Liver (tissue), 3 donors: ENCODE measurements around the gene GTF2F2.

ENCODE experiments used
- CTCF ChIP-seq: fragments of 150-350 bp; IDR thresholded peaks from 2 replicates; pipeline ENCODE4 v1.5.1; 2017; ENCODE audit warnings: improper control_type of control experiment, low read depth, low read length; ENCODE audit not compliant: missing input control
- GABPA ChIP-seq, 2 donors: IDR thresholded peaks in 1 of 2; conservative IDR thresholded peaks in 1 of 2; 2 replicates each; pipeline ENCODE4 v1.6.1; 2016; ENCODE audit warnings: antibody characterized with exemption in 2 of 2, mild to moderate bottlenecking in 1 of 2, moderate library complexity in 1 of 2
- HNF4G ChIP-seq: IDR thresholded peaks from 2 replicates; pipeline ENCODE4 v1.6.1; 2016; ENCODE audit warnings: antibody characterized with exemption
- JUND ChIP-seq, 2 donors: IDR thresholded peaks; 2 replicates each; pipeline ENCODE4 v1.6.1; 2016; ENCODE audit warnings: antibody characterized with exemption in 2 of 2
- REST ChIP-seq: IDR thresholded peaks from 2 replicates; pipeline ENCODE4 v1.6.1; 2016; ENCODE audit warnings: antibody characterized with exemption, mild to moderate bottlenecking
- SP1 ChIP-seq: IDR thresholded peaks from 2 replicates; pipeline ENCODE4 v1.6.1; 2018; ENCODE audit warnings: antibody characterized with exemption, mild to moderate bottlenecking
- YY1 ChIP-seq: IDR thresholded peaks from 2 replicates; pipeline ENCODE4 v1.6.1; 2016; ENCODE audit warnings: antibody characterized with exemption, mild to moderate bottlenecking
- ZBTB33 ChIP-seq: IDR thresholded peaks from 2 replicates; pipeline ENCODE4 v1.6.1; 2016; ENCODE audit warnings: antibody characterized with exemption
- TF ChIP-seq, protein P1 (sequence below): IDR thresholded peaks from 2 replicates; pipeline ENCODE4 v1.6.1; 2016; ENCODE audit warnings: antibody characterized with exemption
- donor health status: healthy.
- donor health status: healthy.

DNA sequence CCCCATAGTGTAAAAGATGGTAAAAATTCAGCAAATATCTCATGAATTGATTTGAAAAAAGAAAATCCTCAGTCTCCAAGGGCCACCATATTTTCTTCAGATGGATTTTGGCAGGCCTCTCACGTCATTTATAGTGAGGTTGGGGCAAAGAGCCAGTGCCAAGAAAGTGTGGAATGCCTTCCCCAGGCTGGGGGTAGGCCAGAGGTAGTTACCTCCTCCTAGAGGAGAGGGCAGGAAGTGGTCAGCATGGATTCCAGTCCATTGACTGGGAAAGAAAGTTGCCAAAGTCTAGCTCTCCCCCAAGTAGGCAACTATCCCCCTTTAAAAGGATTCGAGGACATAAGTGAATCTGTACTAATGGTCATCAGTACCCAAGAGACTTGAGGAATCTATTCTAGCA is 148.9 kb downstream of the GTF2F2 start:
- TF ChIP-seq REST (no peak), CTCF (no peak), SP1 (no peak), HNF4G (no peak), JUND (IDR thresholded peaks at IDR 0.05) (no peak), ZBTB33 (no peak), YY1 (no peak), GABPA (IDR thresholded peaks at IDR 0.05 in 1 of 2, conservative IDR thresholded peaks at IDR 0.05 in 1 of 2) (no peak)
- TF ChIP-seq, protein P1, sequence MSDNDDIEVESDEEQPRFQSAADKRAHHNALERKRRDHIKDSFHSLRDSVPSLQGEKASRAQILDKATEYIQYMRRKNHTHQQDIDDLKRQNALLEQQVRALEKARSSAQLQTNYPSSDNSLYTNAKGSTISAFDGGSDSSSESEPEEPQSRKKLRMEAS: no peak
